Measurements from ENCODE around the gene EMILIN2. TPM values are rescaled to one million over a fixed set of nuclear protein-coding genes. Genes with fewer than 3 reads are reported as not detected.
"Not testable (repeated sequence)": the region's sequence is repeated elsewhere in the genome, so short reads cannot be mapped to it uniquely, and the experiment has no call there.

The EMILIN2 gene
- total RNA-seq, 1 experiment from 2014 or later, result 16.4 TPM

DNA sequence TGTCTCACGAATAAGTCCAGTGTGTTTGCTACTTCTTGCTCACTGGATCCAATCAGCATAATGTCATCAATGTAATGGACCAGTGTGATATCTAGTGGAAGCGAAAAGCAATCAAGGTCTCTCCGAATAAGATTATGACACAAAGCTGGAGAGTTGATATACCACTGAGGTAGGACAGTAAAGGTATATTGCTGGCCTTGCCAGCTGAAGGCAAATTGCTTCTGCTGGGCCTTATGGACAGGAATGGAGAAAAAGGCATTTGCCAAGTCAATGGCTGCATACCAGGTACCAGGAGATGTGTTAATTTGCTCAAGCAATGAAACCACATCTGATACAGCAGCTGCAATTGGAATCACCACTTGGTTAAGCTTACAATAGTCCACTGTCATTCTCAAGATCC, 10.7 kb upstream of the EMILIN2 start:
- DNase-seq (ENCODE audit: low read depth, low spot score); in situ Hi-C loops (cut with HindIII; ENCODE audit: low pct_unique_long_range_greater_than_20kb, low sequenced_read_pairs): not testable (repeated sequence)

DNA sequence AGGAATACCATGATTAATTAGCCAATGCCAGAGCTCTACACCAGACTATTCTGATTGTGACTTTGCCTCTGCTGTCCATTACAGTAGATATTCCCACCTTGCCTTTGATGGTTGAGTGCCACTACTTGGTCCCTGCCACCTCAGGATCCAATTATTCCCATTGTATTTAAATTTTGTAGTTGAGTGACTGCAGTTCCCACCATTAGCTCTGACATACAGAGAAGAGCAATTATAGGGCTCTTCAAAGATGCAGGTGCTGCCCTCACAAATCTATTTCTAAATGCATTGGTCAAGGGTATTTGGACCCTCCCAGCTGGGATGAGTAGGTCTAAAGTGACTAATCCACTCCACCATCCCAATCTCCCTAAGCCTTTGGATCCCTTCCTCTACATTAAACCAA, 9.5 kb upstream of the EMILIN2 start:
- DNase-seq (ENCODE audit: low read depth, low spot score); in situ Hi-C loops (cut with HindIII; ENCODE audit: low pct_unique_long_range_greater_than_20kb, low sequenced_read_pairs): not testable (repeated sequence)

DNA sequence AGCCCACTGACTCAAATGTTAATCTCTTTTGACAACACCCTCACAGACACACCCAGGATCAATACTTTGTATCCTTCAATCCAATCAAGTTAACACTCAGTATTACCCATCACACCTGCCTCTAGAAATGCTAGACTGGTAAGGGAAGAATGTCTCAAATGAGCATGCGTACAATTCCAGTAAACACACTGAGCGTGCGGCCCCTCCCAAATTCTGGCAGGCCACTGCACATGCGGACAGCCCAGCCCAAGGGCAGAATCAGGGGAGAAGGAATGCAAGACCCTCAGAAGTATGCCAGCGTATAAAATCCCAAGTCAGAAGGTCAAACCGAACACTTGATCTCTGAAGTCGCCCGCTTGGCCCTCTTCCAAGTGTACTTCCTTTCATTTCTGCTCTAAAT, 7.6 kb upstream of the EMILIN2 start:
- no peak for DNase-seq (ENCODE audit: low read depth, low spot score)
- in situ Hi-C loops (cut with HindIII; ENCODE audit: low pct_unique_long_range_greater_than_20kb, low sequenced_read_pairs), result no loop called here

DNA sequence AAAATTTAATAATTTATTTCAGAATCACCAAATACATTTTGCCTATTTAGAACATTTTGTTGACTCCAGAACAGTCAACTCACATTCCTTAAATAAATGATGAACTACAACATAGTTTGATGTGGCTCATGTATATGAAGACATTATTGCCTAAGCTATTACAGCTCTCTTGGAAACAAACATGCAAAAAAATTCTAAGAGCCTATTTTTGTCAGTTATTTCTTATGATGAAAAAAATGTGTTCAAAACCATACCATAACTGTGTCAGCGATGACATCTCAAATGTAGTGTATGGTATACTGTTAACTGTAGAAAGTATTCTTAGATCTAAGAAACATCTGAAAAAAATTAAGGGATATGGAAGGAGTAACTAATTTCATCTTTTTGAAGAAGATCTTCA, 6.3 kb upstream of the EMILIN2 start:
- no peak for DNase-seq (ENCODE audit: low read depth, low spot score)
- in situ Hi-C loops (cut with HindIII; ENCODE audit: low pct_unique_long_range_greater_than_20kb, low sequenced_read_pairs), result no loop called here

DNA sequence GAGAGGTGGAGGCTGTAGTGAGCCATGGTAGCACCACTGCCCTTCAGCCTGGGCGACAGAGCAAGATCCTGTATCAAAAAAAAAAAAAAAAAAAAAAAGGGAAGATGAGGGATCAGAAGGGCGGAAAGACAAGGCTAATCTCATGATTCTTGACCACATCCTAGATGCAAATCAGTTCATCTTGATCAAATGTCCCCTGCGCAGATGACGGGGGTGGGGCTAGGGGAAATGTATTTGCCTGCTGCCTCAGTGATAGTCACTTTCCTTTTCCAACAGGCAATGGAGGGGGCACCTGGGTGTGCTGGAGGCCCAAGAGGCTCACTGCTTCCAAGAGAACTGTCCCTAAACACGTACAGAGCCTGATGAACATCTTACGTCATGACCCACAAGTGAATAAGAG, 3.7 kb upstream of the EMILIN2 start:
- no peak for DNase-seq (ENCODE audit: low read depth, low spot score)
- in situ Hi-C loops (cut with HindIII; ENCODE audit: low pct_unique_long_range_greater_than_20kb, low sequenced_read_pairs), result no loop called here

DNA sequence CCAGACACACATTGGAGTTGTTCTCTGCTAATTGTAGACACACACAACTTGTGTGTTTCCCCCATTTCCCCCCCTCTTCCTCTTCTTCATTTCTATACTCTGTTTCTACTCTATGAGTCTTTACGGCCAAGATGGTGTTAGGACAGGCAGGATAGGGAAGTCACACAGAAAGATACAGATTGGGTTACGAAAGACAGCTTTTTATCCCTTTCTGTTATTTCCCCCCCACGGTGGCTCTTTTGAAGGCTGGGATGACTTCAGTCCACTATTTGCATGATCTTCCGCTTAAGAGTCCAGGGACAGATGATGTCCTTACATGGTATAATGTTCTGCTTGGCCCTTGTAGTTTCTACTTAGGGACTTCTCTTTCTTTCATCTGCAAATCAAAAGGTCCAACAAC, 1.6 kb upstream of the EMILIN2 start:
- in situ Hi-C loops (cut with HindIII; ENCODE audit: low pct_unique_long_range_greater_than_20kb, low sequenced_read_pairs), result no loop called here
- DNase-seq (ENCODE audit: low read depth, low spot score), result no peak

DNA sequence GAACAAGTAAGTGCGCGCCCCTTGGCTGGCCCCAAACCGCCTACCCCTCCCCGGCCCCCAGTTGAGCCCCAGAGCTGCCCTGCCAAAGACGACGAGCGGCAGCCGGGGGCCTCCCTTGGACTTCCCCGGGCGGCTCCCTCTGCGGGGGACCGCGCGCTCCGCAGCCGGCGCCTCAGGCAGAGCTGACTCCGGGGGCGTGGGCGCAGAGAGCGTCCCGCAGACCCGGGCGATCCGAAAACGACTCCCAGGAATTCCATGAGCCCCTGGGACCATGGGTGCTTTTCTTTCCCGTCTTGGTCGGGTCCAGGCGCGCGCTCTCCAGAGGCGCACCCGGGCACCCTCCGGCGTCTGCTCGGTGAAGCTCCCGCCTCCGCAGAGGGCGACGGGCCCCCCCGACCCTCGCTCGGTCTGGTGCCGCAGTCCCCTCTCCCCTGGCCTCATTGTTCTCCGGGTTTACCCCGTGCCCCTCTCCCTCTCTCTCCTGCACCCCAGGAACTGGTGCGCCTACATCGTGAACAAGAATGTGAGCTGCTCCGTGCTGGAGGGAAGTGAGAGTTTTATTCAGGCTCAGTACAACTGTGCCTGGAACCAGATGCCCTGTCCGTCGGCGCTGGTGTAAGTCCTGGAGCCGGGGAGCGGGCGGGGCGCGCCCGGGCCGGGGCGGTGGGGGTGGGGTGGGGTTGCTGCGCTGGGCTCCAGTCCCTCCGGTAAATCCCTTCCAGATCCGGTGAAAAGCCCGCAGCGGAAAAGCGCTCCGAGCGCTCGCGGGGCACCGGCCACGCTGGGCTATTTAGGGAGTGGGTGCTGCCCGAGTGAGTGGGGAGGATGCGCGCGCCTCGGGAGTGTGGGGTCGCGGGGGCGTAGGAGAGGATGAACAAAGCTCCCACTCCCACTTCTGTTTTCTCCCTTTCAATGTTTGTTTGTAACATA, 776 bp downstream of the EMILIN2 start:
- in situ Hi-C loops (cut with HindIII; ENCODE audit: low pct_unique_long_range_greater_than_20kb, low sequenced_read_pairs), result no loop called here
- DNase-seq (ENCODE audit: low read depth, low spot score), result no peak

DNA sequence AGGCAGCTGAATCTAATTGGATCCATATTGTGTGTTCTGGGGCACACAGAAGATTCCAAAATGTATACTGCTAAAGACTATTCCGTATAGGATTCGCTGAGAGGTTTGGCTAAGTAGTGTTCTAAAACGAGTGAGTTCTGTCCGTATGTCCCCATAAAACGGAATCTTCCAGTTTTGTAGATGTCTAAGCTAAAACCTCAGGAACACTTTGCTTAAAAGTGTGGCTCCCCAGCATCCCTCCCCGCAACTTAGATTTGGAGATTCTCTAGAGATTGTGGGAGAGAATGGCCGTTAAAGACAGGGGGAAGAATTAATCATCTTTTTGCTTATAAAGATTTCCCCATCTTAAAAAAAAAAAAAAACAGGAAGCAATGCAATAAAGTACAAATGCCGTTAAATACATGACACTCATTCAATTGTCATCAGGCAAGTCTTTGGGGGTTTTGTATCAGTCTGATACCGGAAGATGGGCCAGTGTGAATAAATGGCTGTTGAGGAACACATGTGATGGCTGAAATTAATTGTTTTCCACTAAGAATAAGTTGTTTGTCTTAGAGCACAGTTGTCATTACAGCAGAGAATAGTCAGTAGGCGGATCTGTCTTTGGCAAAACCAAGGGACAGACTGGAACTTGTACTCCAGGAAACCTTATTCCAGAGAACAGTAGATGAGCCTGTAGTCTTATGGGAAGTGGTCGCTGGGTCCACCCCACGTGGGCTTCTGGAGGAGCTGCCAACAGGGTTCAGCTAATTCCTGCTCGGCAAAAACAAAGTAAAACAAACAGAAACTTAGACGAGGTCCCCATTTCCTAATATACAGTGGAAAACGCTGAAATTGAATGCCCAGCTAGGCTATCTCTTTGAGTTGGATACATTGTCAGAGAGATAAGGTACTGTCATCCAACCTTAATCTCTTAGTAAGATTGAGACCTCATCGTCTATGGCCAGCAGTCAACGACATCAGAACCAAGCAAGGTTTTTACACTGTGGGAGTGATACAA, 1.7 kb downstream of the EMILIN2 start:
- peak; percentile 64 for DNase-seq (ENCODE audit: low read depth, low spot score)
- in situ Hi-C loops (cut with HindIII; ENCODE audit: low pct_unique_long_range_greater_than_20kb, low sequenced_read_pairs), result no loop called here

DNA sequence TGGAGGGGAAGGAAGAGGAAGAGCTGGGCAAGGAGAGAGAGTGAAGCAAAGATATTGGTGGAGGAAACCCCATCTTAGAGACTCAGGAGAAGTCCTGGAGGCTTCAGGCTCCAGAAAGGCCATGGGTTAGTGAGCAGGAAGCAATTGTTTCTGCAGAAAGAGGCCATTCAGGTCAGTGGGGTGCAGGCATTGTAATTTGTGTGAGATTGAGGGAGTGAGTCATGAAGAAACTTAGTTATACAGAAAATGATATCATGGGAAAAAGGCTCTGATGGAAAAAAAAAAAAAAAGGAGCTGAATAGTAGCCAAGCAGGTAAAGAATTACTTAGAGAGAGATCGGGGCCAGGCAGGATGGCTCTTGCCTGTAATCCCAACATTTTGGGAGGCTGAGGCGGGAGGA, 4.0 kb downstream of the EMILIN2 start:
- in situ Hi-C loops (cut with HindIII; ENCODE audit: low pct_unique_long_range_greater_than_20kb, low sequenced_read_pairs), result no loop called here
- DNase-seq (ENCODE audit: low read depth, low spot score), result no peak

DNA sequence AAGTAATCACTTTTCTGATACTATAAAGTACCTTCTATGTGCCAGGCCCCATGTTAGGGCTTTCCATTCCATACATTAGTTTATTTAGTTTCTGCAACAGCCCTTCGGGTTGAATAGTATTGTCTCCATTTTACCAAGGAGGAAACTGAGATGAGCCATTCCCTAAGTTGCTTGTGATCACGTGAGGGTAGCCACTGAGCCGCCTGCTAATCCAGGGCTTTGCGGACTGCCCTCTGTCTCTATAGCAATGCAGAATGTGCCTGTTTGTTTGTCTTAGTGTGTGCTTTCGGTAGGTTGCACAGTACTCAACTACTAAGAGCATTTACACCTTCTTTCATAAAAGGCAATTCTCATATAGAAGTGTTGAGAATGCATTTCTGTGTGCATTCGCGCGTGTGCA, 5.0 kb downstream of the EMILIN2 start:
- in situ Hi-C loops (cut with HindIII; ENCODE audit: low pct_unique_long_range_greater_than_20kb, low sequenced_read_pairs), result no loop called here
- no peak for DNase-seq (ENCODE audit: low read depth, low spot score)

DNA sequence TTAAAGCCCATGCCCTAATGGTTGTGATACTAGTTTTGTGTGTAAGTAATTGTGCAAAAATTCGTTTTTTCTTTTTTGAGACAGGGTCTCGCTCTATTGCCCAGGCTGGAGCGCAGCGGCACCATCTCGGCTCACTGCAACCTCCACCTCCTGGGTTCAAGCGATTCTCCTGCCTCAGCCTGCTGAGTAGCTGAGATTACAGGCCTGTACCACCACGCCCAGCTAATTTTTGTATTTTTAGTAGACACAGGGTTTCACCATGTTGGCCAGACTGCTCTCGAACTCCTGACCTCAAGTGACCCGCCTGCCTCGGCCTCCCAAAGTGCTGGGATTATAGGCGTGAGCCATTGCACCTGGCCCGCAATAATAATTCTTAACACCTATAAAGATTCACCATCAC, 5.7 kb downstream of the EMILIN2 start:
- DNase-seq (ENCODE audit: low read depth, low spot score); in situ Hi-C loops (cut with HindIII; ENCODE audit: low pct_unique_long_range_greater_than_20kb, low sequenced_read_pairs): not testable (repeated sequence)

DNA sequence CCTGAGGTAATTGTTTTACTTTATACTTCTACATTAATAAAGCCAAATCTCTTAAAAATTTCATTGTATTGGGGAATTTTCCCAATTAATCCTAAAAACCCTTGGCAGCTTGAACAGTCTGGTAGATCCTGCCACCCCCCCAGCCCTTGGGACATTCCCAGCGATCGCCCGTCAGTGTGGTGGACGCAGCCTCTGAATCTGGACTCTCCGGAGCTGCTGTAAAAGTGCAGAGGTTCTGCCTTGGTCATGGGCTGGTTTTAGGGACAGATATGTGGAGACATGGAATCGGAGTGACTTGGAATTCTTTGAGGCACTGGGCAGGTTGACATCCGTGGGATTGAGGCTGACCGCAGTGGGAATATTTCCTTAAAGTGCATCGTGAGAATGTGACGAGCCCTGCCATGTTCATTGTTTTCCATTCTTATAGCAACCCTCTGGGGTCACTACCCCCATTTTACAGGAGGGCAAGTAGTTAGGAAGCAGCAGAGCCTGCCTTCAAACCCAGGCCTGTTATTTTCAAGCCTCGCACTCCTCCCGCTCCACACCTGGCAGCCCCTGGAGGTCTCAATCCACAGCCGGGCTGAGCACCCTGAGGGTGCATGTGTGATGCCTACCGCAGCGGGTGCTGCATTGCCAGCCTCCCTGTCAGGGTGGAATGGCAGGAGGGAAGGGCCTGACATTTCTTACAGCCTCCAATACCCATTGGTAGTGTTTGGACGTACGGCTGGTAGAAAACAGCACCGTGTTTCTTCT, 6.5 kb downstream of the EMILIN2 start:
- no peak for DNase-seq (ENCODE audit: low read depth, low spot score)
- in situ Hi-C loops (cut with HindIII; ENCODE audit: low pct_unique_long_range_greater_than_20kb, low sequenced_read_pairs), result no loop called here

DNA sequence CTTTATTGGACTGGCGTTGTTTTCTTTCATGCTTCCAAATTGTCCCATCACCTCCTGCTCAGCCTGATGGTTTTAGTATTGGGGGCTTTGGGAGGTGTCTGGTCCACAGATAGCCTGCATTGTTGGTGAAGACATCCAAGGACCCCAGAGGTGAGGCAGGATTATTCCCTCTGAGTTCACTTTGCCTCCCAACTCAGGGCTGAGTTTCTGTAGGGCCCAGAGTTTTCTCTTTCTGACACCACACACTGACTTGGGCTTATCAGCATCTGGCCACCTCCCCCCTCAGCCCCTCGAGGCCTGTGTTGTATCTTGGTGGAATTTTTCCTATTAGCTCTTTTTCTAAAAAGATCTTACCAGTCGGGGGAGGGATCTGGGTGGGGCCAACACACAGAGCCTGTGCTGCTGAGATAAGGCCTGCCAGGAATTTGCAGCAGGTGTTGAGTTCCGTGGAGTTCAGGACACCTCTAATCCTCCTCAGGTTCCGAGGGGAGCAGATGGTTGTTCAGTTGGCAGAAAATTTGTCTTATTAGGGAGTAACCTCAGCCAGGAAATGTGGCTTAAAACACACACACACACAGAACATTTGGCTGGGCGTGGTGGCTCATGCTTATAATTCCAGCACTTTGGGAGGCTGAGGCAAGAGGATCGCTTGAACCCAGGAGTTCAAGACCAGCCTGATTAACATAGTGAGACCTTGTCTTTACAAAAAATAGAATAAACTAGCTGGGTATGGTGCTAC, 7.3 kb downstream of the EMILIN2 start:
- in situ Hi-C loops (cut with HindIII; ENCODE audit: low pct_unique_long_range_greater_than_20kb, low sequenced_read_pairs), result no loop called here
- DNase-seq (ENCODE audit: low read depth, low spot score), result no peak

DNA sequence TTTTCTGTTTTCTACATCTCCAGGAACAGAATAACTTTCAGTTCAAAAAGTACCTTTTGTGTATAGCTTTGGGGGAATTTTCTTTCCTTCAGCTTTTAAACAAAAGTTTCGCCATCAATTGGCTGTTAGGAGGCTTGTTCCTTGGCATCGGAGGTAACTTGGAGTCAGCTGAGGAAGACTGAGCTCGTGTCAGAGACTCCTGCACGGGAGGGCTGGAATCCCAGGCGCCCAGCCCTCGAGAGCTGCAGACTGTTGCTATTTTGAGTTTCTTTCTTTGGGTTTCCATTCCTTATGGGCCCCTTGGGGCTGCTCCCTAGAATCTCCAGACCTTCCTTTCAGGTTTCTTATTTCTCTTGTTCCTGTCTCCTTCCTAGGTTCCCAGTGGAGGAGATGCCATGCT, 8.1 kb downstream of the EMILIN2 start:
- no peak for DNase-seq (ENCODE audit: low read depth, low spot score)
- in situ Hi-C loops (cut with HindIII; ENCODE audit: low pct_unique_long_range_greater_than_20kb, low sequenced_read_pairs), result no loop called here

DNA sequence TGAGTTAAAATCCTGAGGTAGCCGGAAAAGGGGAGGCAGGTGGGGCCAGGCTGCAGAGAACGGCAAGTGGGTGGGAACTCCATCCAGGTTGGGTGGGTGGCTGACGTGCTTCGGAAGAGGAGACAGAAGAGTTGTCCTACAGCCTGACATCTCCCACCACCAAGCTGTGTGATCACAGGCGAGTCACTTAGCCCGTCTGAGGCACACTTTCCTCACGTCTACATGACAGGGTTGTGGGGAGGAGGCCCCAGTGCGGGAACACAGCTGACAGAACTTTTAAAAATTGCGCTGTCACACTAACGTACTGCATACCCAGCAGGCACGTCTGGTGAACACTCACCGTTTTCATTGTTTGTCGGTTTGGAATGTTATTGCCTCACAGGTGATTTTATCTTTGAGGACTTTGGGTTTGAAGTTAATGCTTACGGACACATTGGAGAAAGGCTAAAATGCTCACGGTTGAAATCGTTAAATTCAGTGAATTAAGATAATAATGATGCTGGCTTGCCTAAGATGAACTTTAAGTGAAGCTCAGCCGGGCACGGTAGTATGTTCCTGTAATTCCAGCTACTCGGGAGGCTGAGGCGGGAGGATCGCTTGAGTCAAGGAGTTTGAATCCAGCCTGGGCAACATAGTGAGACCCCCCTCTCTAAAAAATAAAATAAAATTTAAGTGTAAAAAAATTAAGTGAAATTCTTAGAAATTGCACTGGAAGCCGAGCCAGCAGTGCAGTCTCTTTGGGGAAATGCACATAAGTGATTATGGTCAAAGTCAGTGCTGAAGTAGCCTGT, 8.9 kb downstream of the EMILIN2 start:
- in situ Hi-C loops (cut with HindIII; ENCODE audit: low pct_unique_long_range_greater_than_20kb, low sequenced_read_pairs), result no loop called here
- DNase-seq (ENCODE audit: low read depth, low spot score), result no peak

DNA sequence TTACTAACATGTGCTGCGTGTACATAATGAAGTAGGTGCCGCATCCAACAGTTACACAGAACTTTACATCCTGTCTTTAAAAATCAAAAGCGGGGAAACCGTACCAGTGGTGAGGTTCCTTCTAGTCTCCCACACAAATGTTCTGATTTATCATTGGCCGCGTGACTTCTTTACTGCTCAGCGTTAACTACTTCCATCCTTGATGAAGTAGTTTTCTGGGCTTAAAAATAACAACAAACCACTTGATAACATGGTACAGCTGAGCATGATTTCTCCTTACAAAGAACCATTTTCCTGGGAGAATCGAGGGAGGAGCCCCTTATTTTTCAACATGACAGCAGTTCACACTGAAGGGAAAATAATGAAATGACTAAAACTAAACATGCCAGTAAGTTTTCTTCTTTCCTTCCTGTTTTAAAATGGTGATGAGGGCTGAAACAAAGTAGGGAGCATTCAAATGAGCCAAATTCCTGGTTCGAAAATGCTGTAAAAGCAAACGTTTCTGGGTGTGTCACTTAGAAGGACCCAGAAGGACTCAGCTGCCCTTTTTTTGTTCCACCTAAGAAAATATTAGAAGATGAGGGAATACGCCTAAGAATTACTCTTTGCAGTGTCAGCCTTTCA, 9.9 kb downstream of the EMILIN2 start:
- no peak for DNase-seq (ENCODE audit: low read depth, low spot score)
- in situ Hi-C loops (cut with HindIII; ENCODE audit: low pct_unique_long_range_greater_than_20kb, low sequenced_read_pairs), result no loop called here
